LoVo (cell line): ENCODE measurements around the gene SUOX.
"Not testable (repeated sequence)": the region's sequence is repeated elsewhere in the genome, so short reads cannot be mapped to it uniquely, and the experiment has no call there.

Experiments used
- DNase-seq: peaks from one replicate; pipeline ENCODE4 v3.0.0-alpha.2; 2016; ENCODE audit warnings: low spot score

SUOX gene

GRCh38 chr12:55983232-55983842, 13.7 kb upstream of the SUOX start:
- no peak for DNase-seq

DNA sequence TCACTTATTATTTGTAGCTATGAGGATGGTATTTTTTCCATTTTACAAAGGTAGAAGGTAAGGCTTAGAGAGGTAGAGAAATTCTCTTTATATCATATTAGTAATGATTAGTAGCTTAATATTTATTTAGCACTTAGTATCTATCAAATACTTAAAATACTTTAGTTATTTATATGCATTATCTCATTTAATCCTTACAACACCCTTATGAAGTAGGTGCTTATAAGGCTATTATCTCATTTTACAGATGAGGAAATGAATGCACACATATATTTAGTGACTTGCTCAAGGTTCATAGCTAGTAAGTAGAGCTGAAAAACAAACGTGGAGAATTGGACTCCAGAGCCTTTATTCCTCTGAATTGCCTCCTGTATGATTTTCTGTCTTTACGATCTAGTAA, 12.2 kb upstream of the SUOX start:
- DNase-seq, result no peak

DNA sequence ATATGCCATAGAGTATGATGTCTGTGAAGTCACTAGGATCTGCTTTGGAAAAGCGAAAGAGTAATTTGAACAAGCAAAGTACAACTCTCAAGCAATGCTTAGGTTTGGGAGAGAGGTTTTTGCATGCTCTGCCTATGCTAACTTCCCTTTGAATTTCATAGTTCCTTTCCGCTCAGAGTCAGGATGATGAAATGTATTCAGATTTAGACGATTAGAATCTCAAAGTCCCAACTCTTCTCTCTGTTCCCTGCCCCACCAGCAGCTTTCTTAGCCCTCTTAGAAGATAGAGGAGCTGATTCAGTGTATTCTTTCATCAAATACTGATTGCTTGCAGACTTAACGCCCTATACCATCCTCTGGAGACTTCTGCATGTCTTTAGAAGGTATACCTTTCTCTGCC, 11.7 kb upstream of the SUOX start:
- DNase-seq, result no peak

- DNase-seq, result not testable (repeated sequence)
These were observed 11.1 kb upstream of the SUOX start for GRCh38 chr12:55985976-55986375.

GRCh38 chr12:55991110-55991509, 6.0 kb upstream of the SUOX start:
- no peak for DNase-seq

DNA sequence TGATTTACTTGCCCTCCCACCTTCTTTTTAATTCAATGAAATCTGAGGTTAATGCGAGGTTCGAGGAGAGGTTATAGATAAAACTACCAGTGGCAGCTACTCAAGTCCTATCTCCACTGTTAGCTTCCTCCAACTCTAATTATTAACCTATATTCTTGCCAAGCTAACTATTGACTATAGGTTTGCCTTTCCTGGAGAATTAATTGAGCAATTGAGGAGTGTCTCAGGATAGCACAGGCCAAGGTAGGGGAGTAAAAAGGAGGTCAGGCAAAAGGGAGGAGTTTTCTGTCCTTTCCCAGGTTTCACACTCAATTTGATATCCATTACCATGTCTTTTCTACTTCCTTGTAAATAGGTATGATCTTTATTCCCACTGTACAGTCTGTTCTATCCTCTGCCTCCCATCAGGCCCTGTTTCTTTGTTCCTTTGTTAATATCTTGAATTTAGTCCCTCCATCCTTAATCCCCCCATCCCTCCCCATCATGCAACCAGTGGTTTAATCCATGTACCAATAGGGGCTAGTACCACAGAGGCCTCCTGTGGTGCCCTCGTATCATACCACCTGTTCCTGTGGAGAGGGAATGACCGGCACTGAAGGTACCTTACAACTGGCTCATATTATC, 3.7 kb upstream of the SUOX start:
- DNase-seq, result no peak

GRCh38 chr12:55995366-55995765, 1.7 kb upstream of the SUOX start:
- DNase-seq, result no peak

GRCh38 chr12:55996201-55996714, 818 bp upstream of the SUOX start:
- peak; percentile 77 for DNase-seq

- DNase-seq, result no peak
These were observed 421 bp downstream of the SUOX start for GRCh38 chr12:55997535-55997859.

GRCh38 chr12:55999522-55999921, 2.4 kb downstream of the SUOX start:
- DNase-seq, result not testable (repeated sequence)

DNA sequence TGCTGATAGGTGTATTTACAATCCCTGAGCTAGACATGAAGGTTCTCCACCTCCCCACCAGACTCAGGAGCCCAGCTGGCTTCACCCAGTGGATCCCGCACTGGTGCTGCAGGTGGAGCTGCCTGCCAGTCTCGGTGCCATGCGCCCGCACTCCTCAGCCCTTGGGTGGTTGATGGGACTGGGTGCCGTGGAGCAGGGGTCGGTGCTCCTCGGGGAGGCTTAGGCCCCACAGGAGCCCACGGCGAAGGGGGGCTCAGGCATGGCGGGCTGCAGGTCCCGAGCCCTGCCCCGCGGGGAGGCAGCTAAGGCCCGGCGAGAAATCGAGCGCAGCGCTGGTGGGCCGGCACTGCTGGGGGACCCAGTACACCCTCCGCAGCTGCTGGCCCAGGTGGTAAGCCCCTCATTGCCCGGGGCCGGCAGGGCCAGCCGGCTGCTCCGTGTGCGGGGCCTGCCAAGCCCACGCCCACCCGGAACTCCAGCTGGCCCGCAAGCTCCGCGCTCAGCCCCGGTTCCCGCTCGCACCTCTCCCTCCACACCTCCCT, 3.0 kb downstream of the SUOX start:
- not testable (repeated sequence) for DNase-seq

GRCh38 chr12:56001487-56002100, 4.5 kb downstream of the SUOX start:
- no peak for DNase-seq

GRCh38 chr12:56003376-56003775, 6.3 kb downstream of the SUOX start:
- DNase-seq, result not testable (repeated sequence)

- no peak for DNase-seq
These were observed 7.1 kb downstream of the SUOX start for GRCh38 chr12:56004211-56004610.

GRCh38 chr12:56007564-56008559, 10.8 kb downstream of the SUOX start:
- peak; percentile 52 for DNase-seq

DNA sequence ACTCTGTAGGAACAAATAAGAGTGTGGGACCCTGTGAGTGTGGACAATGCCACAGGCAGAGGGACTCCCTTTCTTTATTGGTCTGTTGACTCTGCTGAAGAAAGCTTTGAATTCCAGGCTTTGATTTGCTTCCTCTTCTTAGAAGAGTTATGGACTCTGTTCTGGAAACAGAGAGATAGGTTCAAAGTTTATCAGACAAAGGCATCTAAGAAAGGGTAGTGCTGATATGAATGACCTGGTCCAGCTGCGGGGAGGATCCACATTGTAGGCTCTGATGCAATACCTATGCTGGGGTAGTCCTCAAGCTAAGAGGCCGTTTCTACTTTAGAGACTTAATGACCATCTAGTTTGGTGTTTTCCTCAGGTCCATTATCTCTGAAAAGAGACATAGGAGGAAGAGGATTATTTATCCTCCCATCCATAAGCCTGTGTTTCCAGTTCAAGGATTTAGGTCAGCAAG, 13.1 kb downstream of the SUOX start:
- DNase-seq, result no peak

- DNase-seq, result no peak
These were observed 14.5 kb downstream of the SUOX start for GRCh38 chr12:56011509-56012090.

DNA sequence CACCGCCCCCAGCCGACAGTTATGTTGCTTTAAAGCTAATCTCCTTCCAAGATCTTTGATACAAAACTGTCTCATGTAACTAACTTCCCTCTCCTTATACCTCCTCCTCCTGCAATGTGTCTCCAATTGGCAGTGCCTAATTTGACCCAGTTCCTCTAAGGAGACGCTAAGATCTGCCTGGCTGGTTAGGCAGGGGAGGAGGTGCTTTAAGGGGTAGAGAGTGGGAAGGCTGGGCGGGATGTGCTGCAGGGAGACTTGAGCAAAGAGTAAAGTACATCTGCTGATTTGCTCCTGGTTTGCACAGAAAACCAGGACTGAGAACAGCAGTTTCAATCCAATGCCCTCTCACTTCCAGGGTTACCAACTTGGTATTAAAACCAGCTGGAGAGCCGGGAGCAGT, 16.4 kb downstream of the SUOX start:
- no peak for DNase-seq

DNA sequence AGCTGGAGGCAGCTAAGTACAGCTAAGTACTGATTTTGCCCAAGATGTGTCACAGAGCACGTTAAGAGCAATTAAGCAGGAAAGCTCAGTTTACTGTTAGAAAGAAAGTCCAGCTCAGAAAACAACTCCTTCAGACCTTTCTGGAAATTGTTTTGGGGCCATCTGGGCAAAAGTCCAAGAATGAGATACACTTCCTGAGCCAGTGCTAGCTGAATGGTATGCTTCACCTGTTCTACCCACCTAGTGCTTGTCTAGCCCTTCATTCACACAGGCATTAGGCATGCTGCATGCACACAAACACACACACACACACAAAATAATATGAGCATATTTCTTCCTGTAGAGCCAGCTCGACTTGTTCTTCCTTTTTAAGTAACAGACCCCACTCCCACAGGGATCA, 17.1 kb downstream of the SUOX start:
- DNase-seq, result no peak

GRCh38 chr12:56017181-56017580, 20.1 kb downstream of the SUOX start:
- no peak for DNase-seq

DNA sequence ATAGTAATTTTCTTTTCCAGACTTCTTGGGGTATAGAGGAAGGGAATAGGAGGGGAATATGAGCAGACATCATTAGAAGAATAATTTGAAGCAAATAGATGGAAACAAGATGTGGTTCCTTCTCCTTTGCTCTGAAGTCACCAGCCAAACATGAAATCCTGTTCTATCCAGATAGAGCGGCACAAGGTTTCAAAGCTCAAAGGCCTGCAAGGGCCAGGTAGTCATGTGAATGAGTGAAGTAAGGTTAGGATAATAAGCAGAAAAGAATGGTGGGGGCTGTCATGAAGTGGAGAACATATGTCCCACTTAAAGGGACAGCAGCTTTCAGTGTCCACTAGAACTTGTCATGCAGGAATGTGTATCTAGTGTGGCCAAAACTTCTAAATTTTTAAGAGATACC, 21.3 kb downstream of the SUOX start:
- DNase-seq, result no peak
